Gastroesophageal sphincter (tissue), 4 donors: ENCODE data around the gene RTN4R. TPM values are rescaled to one million over a fixed set of nuclear protein-coding genes. Genes with fewer than 3 reads are reported as not detected.
"Not testable (repeated sequence)": the region's sequence is repeated elsewhere in the genome, so short reads cannot be mapped to it uniquely, and the experiment has no call there.

Experiments used
- ATAC-seq: fragments of 150-250 bp; one replicate; pipeline ENCODE4 v1.9.1; 2016; ENCODE audit warnings: mild to moderate bottlenecking, moderate library complexity
- H3K27ac ChIP-seq, 4 donors: fragments of 200-600 bp; sonication (generic) in 3 of 4; 1 replicate in 3 of 4; 2 replicates in 1 of 4; pipeline ENCODE4 v1.5.1; 2016 to 2019
- H3K27me3 ChIP-seq: fragments of 200-600 bp; sonication (generic); one replicate; pipeline ENCODE4 v1.5.1; 2019
- H3K36me3 ChIP-seq, 2 donors: fragments of 200-600 bp; sonication (generic); one replicate each; pipeline ENCODE4 v1.5.1; 2019; ENCODE audit warnings: control low read depth in 1 of 2
- H3K4me1 ChIP-seq, 3 donors: fragments of 200-600 bp; sonication (generic); 1 replicate in 2 of 3; 2 replicates in 1 of 3; pipeline ENCODE4 v1.5.1; 2016 to 2019; ENCODE audit warnings: control low read depth in 2 of 3
- H3K4me3 ChIP-seq, 2 donors: fragments of 200-600 bp; sonication (generic); one replicate each; pipeline ENCODE4 v1.5.1; 2019; ENCODE audit warnings: mild to moderate bottlenecking in 1 of 2, moderate library complexity in 1 of 2
- H3K9me3 ChIP-seq, 3 donors: fragments of 200-600 bp; sonication (generic); one replicate each; pipeline ENCODE4 v1.5.1; 2017 to 2019; ENCODE audit warnings: control low read depth in 2 of 3
- CTCF ChIP-seq, 4 experiments: fragments of 200-600 bp in 2 of 4; fragments of 450-650 bp in 2 of 4; sonication (generic) in 1 of 4; IDR thresholded peaks; one replicate each; pipeline ENCODE4 v1.5.1; 2017 to 2019; ENCODE audit warnings: antibody characterized with exemption in 4 of 4, mild to moderate bottlenecking in 2 of 4, moderate library complexity in 2 of 4
- EP300 ChIP-seq: sonication (generic); formaldehyde crosslinking; IDR thresholded peaks from one replicate; pipeline ENCODE4 v1.6.1; 2017; ENCODE audit warnings: antibody characterized with exemption, mild to moderate bottlenecking
- POLR2A ChIP-seq, 2 donors: fragments of 450-650 bp; IDR thresholded peaks; one replicate each; pipeline ENCODE4 v1.6.1; 2017; ENCODE audit warnings: antibody characterized with exemption in 2 of 2, mild to moderate bottlenecking in 2 of 2, moderate library complexity in 1 of 2
- POLR2AphosphoS5 ChIP-seq: sonication (generic); formaldehyde crosslinking; IDR thresholded peaks from one replicate; pipeline ENCODE4 v1.6.1; 2017; ENCODE audit warnings: antibody characterized with exemption
- WGBS, 2 donors: methylation state at CpG; one replicate each; pipeline ENCODE4 v1.1.5; 2018; ENCODE audit warnings: low coverage in 1 of 2; 5-methylcytosine and 5-hydroxymethylcytosine counted together
- total RNA-seq, 4 donors: library from RNA; depleted of rRNA; stranded (reverse); fragments of >200 nt; gene quantifications; one replicate each; pipeline ENCODE4 v1.1.0, GENCODE V29; 2016

The RTN4R gene
- total RNA-seq, 4 donors from 2014 or later: 1.3 to 2.4 TPM; not detected in 2

GRCh38 chr22:20285473-20286311 is 17.6 kb upstream of the RTN4R start:
- H3K36me3 ChIP-seq, H3K9me3 ChIP-seq, H3K4me1 ChIP-seq, H3K4me3 ChIP-seq, H3K27ac ChIP-seq: not testable (repeated sequence)
- peaks cover 34% of the 10 kb centered on the region for H3K27me3 ChIP-seq
- TF ChIP-seq CTCF (IDR thresholded peaks at IDR 0.05): peak in 3 of 4 experiments; percentile 53 to 85 (median 81)
- WGBS, 2 donors: 0% methylated on average over 2 of the region's 12 CpGs; no CpG with 5 or more reads in 1 of the 2 donors
- peak; percentile 84 for ATAC-seq

- no peak for TF ChIP-seq EP300
- TF ChIP-seq POLR2AphosphoS5: no peak
- TF ChIP-seq CTCF (IDR thresholded peaks at IDR 0.05): no peak
- Histone ChIP-seq H3K27me3 (peaks cover 23% of the 10 kb centered on the region), H3K9me3 (no peaks in the 10 kb centered on the region), H3K4me3 (no peak overlapping the region), H3K36me3 (no peaks in the 10 kb centered on the region), H3K27ac (no peak overlapping the region), H3K4me1 (no peaks in the 10 kb centered on the region)
- no peak for ATAC-seq
- WGBS, 2 donors: 78% methylated on average over 4 of the region's 13 CpGs; no CpG with 5 or more reads in 1 of the 2 donors
Observed at GRCh38 chr22:20284471-20285086, 16.5 kb upstream of the RTN4R start.

GRCh38 chr22:20283674-20284066 is 15.6 kb upstream of the RTN4R start:
- Histone ChIP-seq H3K4me1 (no peaks in the 10 kb centered on the region), H3K27ac (no peak overlapping the region), H3K9me3 (no peaks in the 10 kb centered on the region), H3K4me3 (no peak overlapping the region), H3K27me3 (peaks cover 15% of the 10 kb centered on the region), H3K36me3 (no peaks in the 10 kb centered on the region)
- TF ChIP-seq EP300 (no peak), POLR2AphosphoS5 (no peak), POLR2A (IDR thresholded peaks at IDR 0.05) (no peak), CTCF (IDR thresholded peaks at IDR 0.05) (no peak)
- ATAC-seq: no peak
- WGBS, 2 donors: no CpG with 5 or more reads among the region's 5 CpGs

GRCh38 chr22:20282901-20283673 is 15.0 kb upstream of the RTN4R start:
- ATAC-seq: no peak
- Histone ChIP-seq H3K9me3 (no peaks in the 10 kb centered on the region), H3K36me3 (no peaks in the 10 kb centered on the region), H3K27ac (no peak overlapping the region), H3K4me3 (no peak overlapping the region), H3K4me1 (no peaks in the 10 kb centered on the region), H3K27me3 (peaks cover 10% of the 10 kb centered on the region)
- TF ChIP-seq CTCF (IDR thresholded peaks at IDR 0.05) (no peak), POLR2A (IDR thresholded peaks at IDR 0.05) (no peak), EP300 (no peak), POLR2AphosphoS5 (no peak)
- 68% methylated on average over 2 of the region's 15 CpGs; no CpG with 5 or more reads in 1 of the 2 donors for WGBS, 2 donors
